G401 (cell line): Measurements from ENCODE around the gene MSH2. TPM values are rescaled to one million over a fixed set of nuclear protein-coding genes. Genes with fewer than 3 reads are reported as not detected.
"Not testable (repeated sequence)": the region's sequence is repeated elsewhere in the genome, so short reads cannot be mapped to it uniquely, and the experiment has no call there.

Experiments used
- DNase-seq: peaks from one replicate; pipeline ENCODE4 v3.0.0-alpha.2; 2015; ENCODE audit warnings: low spot score
- in situ Hi-C: cut with HindIII; loops from 2 replicates; pipeline ENCODE4 v1.10.0; 2016; ENCODE audit warnings: low sequenced_read_pairs, mixed read lengths
- total RNA-seq: library from RNA; depleted of rRNA; stranded (reverse); fragments of >200 nt; shearing (Covaris generic); gene quantifications from 2 replicates; pipeline ENCODE4 v1.2.3, GENCODE V29; 2014; rRNA removed

Gene MSH2
- 76.5 and 115 TPM in 2 replicates for total RNA-seq

GRCh38 chr2:47402805-47403608 is at the start of gene MSH2:
MSH2 (plus strand) TSS chr2:47403156; CDS start chr2:47403192, 36 bp downstream.
- peak; percentile 94 for DNase-seq
- in situ Hi-C loops: no loop called here

- DNase-seq: no peak
- in situ Hi-C loops: no loop called here
These were observed 48.7 kb upstream of the MSH2 start for GRCh38 chr2:47354013-47354847.

DNA sequence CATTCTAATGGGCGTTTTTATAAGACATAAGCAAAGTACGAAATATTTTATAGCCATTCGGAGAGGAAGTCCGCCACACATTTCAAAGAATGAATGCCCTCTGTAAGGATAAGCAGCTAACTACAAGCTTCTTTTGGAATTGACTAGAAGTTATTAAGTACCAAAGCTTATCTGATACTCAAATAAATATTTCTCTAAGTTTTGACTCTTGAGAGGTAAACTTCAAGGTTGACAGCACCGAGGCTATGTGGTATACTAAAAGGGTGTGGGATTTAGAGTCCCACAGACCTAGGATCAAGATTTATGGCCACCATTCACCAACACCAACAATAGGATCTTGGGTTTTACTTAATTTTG is 48.1 kb upstream of the MSH2 start:
- no peak for DNase-seq
- in situ Hi-C loops: no loop called here

GRCh38 chr2:47357483-47357882 is 45.5 kb upstream of the MSH2 start:
- in situ Hi-C loops: no loop called here
- DNase-seq: no peak

GRCh38 chr2:47359375-47359868 is 43.5 kb upstream of the MSH2 start:
- in situ Hi-C loops: no loop called here
- DNase-seq: no peak

- in situ Hi-C loops: no loop called here
- no peak for DNase-seq
These were observed 42.7 kb upstream of the MSH2 start for GRCh38 chr2:47360283-47360682.

DNA sequence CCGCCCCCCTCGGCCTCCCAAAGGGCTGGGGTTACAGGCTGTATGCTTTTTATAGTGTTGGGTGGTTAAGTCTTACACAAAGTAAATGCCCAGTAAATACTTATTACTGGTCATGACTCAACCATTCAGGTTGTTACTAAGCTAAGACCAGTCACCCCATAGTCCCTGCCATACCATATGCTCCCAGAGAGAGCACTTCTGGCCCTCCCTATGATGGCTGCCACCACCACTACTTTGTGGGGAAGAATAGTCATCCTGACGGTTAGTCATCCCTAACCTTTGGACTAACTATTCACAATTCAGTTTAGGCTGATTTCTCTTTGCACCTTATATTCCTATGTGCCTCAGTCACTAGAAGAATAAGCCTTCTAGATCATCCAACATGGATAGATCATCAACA is 42.0 kb upstream of the MSH2 start:
- no peak for DNase-seq
- in situ Hi-C loops: no loop called here

GRCh38 chr2:47361505-47362229 is 41.3 kb upstream of the MSH2 start:
- DNase-seq, in situ Hi-C loops: not testable (repeated sequence)

GRCh38 chr2:47373747-47374146 is 29.2 kb upstream of the MSH2 start:
- in situ Hi-C loops: no loop called here
- DNase-seq: peak; percentile 24

DNA sequence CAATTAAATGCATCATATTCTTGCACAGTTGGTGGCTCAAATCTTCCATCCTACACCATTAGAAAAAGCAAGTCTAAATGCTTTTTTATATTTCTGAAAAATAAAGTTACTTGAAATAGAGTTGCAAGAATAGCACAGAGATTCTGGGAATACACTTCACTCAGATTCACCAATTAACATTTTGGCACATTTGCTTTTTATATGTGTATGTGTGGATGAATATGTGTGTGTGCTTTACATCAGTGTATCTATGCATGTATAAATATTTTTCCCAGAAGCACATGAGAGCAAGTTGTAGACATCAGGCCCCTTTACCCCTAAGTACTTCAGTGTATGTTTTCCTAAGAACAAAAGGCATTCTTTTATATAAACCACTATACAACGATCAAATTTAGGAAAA is 27.6 kb upstream of the MSH2 start:
- in situ Hi-C loops: no loop called here
- DNase-seq: no peak

DNA sequence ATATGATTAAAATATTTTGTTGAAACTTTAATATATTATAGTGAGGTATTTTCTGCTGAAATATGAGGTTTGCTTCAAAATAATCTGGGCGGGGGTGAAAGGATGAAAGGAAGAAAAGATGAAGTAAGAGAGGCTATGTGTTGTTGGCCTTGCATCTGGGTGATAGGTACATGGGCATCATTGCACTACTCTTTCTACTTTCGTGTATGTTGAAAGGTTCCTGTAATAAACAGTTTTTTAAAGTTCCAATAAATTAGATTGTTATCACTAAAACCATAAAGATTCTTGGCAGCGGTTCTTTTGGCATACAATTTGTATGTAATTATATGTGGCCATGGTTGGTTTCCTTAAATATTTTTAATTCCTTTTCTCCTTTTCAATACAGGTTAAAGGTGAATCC is 23.6 kb upstream of the MSH2 start:
- in situ Hi-C loops: no loop called here
- DNase-seq: no peak

DNA sequence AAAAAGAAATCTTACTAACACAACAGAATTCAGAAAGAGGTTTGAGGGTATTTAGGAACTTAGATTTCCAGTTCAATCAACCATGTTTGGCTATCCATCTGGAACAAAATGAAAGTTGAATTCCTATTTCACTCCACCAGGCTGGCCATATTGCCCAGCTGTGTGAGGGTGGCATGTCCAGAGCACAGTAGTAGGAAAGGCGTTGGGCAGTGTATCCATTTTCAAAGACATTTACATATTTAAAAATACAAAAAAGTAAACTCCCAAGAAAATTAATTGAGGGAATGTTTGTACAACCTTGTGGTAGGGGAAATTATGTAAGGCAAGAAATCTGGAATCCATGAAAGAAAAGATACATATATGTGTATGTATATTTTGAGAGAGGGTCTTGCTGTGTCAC is 21.5 kb upstream of the MSH2 start:
- in situ Hi-C loops: no loop called here

GRCh38 chr2:47386551-47386950 is 16.4 kb upstream of the MSH2 start:
- DNase-seq: no peak

More for the DNA sequence above, 21.5 kb upstream of the MSH2 start:
- no peak for DNase-seq

DNA sequence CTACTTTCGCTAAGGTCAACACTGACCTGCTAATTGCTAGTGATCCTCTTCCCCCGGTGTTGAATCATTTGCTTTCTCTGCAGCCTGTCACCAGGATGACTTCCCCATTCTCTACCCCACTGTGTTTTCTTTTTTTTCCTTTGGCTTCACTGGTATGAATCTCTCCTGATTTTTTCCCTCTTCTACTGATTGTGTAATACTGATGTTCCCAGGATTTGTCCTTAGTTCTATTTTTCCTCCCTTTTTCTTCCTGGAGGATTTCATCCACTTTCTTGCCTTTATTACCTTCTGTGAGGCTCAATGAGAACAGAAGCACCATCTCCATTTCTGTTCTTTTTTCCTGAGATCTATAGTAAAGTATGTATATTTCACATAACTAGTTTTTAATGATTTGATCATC is 14.1 kb upstream of the MSH2 start:
- DNase-seq: no peak
- in situ Hi-C loops: no loop called here

More at GRCh38 chr2:47386551-47386950, 16.4 kb upstream of the MSH2 start:
- in situ Hi-C loops: no loop called here

GRCh38 chr2:47389692-47390091 is 13.3 kb upstream of the MSH2 start:
- no peak for DNase-seq
- in situ Hi-C loops: no loop called here

DNA sequence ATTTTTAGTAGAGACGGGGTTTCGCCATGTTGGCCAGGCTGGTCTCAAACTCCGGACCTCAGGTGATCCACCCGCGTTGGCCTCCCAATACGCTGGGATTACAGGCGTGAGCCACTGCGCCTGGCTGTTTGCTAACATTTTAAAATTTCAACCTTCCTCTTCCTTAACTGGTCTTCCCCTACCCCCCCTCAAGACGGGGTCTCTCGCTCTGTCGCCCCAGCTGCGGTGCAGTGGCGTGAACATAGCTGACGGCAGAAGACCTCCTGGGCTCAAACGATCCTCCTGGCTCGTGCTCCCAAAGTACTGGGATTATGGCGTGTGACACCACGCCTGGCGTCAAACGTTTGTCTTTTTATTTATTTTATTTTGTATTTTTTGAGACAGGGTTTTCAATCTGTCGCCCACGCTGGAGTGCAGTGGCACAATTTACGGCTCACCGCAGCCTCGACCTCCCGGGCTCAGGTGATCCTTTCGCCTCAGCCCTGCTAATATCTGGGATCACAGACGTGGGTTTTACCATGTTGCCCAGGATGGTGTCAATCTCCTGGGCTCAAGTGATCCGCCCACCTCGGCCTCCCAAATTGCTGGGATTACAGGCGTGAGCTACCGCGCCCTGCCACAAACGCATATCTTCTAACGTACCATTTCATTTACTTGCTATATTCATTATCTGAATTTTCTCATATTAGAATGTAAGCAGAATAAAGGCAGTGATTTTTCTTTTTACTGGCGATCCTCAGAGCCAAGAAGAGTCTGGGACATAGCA is 984 bp upstream of the MSH2 start:
- no peak for DNase-seq

GRCh38 chr2:47402555-47402804 is 476 bp upstream of the MSH2 start:
- in situ Hi-C loops: no loop called here
- DNase-seq: no peak

More for the DNA sequence above, 984 bp upstream of the MSH2 start:
- in situ Hi-C loops: no loop called here

DNA sequence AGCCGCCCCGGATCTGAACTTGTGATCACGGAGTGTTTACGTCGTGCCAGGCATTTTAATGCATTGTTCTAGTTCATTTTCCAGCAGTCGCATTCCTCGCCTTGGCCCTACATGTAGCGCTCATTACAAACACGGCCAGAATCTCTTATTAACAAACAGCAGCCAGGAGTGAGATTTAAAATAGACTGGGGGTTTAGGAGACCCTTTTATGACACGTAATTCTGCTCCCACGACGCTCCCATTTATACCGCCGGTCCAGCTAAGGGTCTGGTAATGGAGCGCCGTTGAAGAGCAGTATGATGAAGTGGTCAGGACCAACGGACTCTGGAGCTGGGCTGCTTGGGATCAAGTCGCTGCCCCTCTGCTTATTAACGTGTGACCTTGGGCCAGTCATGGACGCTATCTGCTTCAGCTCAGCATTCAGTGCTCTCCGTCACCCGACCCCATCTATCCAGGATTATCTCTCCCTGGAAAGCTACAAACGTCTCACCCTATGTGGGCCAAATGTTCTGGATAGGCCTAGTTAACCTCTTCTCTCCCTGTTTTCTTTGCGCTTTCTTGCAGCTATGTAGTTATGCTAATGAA is 745 bp downstream of the MSH2 start:
- peak; percentile 23 for DNase-seq
- in situ Hi-C loops: no loop called here

GRCh38 chr2:47404356-47404755 is 1.4 kb downstream of the MSH2 start:
- in situ Hi-C loops: no loop called here
- DNase-seq: no peak
